AG09319 (cell line): Measurements from ENCODE around the gene YWHAE.
"Not testable (repeated sequence)": the region's sequence is repeated elsewhere in the genome, so short reads cannot be mapped to it uniquely, and the experiment has no call there.

Experiments
- DNase-seq: peaks from one replicate; pipeline ENCODE4 v3.0.0-alpha.2; 2010; ENCODE audit warnings: low read depth; ENCODE audit errors: extremely low read depth
- CTCF ChIP-seq: IDR thresholded peaks from 2 replicates; pipeline ENCODE4 v1.5.1; 2011; ENCODE audit warnings: low read depth, mild to moderate bottlenecking, inconsistent platforms, low read length, moderate library complexity

Gene YWHAE

DNA sequence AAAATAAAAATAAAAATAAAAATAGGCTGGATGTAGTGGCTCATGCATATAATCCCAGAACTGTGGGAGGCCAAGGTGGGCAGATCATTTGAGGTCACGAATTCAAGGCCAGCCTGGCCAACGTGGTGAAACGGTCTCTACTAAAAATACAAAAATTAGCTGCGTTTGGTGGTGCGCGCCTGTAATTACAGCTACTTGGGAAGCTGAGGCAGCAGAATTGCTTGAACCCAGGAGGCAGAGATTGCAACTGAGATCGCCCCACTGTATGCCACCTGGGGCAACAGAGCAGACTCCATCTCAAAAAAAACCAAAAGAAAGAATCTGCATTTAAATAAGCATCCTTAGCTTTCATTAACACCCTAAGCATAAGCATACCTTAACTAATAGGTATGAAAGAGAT is 33.8 kb downstream of the YWHAE start:
- no peak for DNase-seq
- TF ChIP-seq CTCF = no peak

GRCh38 chr17:1365445-1366039 is 34.5 kb downstream of the YWHAE start:
- peak; percentile 83 for TF ChIP-seq CTCF
- peak; percentile 64 for DNase-seq

- no peak for DNase-seq
- no peak for TF ChIP-seq CTCF
Measured at GRCh38 chr17:1362964-1363363, 37.1 kb downstream of the YWHAE start.

DNA sequence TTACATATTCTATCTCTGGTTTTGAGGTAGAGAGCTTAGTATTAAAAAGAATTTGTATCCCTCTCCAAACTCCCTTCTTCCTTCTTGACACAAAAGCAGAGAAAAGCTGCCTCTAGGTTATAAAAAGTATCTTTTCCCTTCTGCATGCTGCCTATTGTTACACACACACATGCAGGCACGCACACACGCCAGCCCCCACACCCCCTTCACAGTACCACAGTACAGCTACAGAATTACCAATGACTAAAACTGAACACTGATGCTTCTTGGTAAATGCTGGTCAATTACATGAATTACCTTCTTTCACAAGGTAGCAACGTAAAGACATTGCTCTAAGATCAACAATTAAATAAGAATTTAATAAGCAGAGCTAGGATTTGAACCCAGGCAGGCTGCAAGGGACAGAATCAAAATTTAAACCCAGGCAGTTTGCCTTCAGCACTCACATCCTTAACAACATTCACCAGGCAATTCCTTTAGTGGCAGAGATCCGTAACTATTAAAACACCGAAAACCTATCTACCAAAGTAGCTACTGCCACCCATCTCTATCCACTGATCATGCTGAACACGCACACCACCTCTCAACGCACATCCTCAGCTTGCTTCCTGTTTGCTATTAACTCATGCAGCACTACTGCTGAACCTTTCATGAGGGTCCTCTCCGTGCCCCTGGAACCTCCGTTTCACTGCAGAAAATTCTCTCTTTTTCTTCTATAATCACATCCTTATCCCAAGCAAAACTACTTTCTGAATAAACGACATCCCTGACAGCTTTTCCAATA is 37.8 kb downstream of the YWHAE start:
- no peak for DNase-seq
- no peak for TF ChIP-seq CTCF

DNA sequence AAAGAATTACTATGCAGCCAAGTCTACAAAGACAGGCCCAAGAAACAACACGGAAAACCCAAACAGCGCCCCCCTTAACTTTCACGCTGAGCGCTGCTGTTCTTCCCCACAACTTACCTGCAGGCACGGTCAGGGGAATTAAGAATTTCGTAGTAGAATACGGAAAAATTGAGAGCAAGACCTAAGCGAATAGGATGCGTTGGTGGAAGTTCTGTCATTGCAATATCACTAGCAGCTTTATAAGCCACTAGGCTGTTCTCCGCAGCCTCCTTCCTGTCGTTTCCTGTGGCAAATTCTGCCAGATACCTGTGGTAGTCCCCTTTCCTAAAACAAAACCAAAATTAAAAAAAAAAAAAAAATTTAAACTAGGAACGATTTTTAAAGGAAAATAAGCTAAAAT is 39.0 kb downstream of the YWHAE start:
- no peak for DNase-seq
- no peak for TF ChIP-seq CTCF

GRCh38 chr17:1360315-1360714 is 39.7 kb downstream of the YWHAE start:
- DNase-seq = not testable (repeated sequence)

- no peak for DNase-seq
- no peak for TF ChIP-seq CTCF
Measured at GRCh38 chr17:1354030-1354429, 46.0 kb downstream of the YWHAE start.

- not testable (repeated sequence) for DNase-seq
Measured at GRCh38 chr17:1352530-1352929, 47.5 kb downstream of the YWHAE start.
